GM04503 (cell line): ENCODE measurements around the gene HYCC2.
"Not testable (repeated sequence)": the region's sequence is repeated elsewhere in the genome, so short reads cannot be mapped to it uniquely, and the experiment has no call there.

Source experiments
- DNase-seq: peaks from one replicate; pipeline ENCODE4 v3.0.0-alpha.2; 2012; ENCODE audit warnings: low read depth

The HYCC2 gene

GRCh38 chr2:201071479-201072200 lies at the start of gene HYCC2, which contains the start of gene NDUFB3:
TSS of gene HYCC2 (minus strand) at chr2:201071671. CDS start at chr2:201024009, 47,662 bp downstream.
TSS of gene NDUFB3 (plus strand) at chr2:201072001. CDS start at chr2:201078883, 6,882 bp downstream.
- peak; percentile 67 for DNase-seq

GRCh38 chr2:201118961-201119854 lies 47.7 kb upstream of the HYCC2 start:
- DNase-seq, result no peak

- DNase-seq, result no peak
Measured at GRCh38 chr2:201118121-201118960, 46.9 kb upstream of the HYCC2 start.

DNA sequence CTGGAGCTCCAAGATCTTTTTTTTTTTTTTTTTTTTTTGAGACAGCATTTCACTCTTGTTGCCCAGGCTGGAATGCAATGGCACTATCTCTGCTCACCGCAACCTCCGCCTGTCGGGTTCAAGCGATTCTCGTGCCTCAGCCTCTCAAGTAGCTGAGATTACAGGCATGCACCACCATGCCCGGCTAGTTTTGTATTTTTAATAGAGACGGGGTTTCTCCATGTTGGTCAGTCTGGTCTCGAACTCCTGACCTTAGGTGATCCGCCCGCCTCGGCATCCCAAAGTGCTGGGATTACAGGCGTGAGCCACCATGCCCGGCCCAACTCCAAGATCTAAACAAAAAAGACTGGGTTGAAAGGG lies 46.2 kb upstream of the HYCC2 start:
- DNase-seq, result not testable (repeated sequence)

DNA sequence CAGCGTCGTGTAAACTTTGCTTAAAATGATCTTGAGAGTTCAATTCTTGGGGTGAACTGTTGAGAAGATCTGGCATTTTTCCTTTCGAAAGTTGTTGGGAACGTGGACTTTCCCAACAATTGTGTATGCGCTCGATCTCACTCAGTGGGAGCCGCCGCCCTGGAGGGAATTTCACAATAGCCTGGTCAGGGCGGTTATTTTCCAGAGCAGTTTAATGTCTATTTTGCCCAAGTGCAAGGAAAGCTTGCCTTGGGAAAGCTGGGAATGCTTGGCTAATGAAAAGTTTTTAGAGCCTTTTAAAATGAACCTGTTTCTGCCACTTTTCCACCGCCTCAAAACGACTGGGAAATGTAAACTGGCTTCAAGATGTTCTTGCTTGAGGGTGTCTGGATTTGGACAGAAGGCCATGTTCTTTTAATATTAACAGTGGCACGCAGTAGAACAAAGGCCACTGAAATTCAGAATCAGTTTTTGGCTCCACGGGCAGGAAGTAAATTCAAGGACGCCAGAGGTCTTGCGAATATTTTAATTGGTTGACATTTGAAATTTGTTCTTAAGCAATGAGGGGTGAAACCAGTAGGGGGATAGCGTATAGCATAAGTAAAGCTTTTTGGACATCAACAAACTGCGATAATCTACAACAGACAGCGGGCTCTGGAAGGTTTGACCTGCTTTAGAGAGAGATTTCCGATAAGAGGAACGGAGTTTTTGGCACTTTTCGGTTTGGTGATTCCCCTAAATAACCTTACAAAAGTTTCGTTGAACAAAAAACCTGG lies 45.7 kb upstream of the HYCC2 start:
- no peak for DNase-seq

GRCh38 chr2:201116115-201116958 lies 44.9 kb upstream of the HYCC2 start, which contains the start of gene CFLAR:
TSS of gene CFLAR (plus strand) at chr2:201116164. CDS start at chr2:201129866, 13,702 bp downstream.
- no peak for DNase-seq

DNA sequence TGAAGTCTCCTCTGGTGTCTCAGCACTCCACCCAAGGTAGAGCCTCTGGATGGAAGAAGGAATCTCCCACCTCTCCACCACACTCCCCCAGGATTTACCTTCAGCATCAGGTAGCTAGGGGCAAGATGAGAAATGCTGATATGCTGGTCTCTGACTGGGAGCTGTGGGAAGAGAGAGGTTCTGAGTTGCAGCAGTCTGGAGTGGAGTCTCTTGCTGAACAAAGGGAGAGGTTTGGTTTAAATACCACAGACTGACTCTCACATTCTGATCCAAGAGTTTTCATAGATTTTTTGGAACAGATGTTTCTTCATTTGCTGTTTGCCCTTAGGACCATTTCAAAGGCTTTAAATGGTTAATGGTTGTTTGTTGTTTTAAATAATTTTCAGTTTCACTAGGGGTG lies 43.4 kb upstream of the HYCC2 start:
- no peak for DNase-seq

- no peak for DNase-seq
Measured at GRCh38 chr2:201114350-201114749, 42.9 kb upstream of the HYCC2 start.

DNA sequence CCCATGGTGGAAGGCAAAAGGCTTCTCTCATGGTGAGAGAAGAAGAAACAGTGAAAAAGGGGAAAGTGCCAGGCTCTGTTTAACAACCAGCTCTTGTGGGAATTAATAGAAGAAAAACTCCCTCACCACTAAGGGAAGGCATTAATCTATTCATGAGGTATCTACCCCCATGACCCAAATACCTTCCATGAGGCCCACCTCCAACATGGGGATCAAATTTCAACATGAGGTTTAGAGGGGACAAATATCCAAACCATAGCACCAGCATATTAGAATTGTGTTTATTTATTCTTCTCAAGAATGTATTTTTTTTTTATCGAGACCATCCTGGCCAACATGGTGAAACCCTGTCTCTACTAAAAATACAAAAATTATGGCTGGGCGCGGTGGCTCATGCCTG lies 39.6 kb upstream of the HYCC2 start:
- DNase-seq, result no peak

- DNase-seq, result no peak
Measured at GRCh38 chr2:201110615-201111014, 39.1 kb upstream of the HYCC2 start.

DNA sequence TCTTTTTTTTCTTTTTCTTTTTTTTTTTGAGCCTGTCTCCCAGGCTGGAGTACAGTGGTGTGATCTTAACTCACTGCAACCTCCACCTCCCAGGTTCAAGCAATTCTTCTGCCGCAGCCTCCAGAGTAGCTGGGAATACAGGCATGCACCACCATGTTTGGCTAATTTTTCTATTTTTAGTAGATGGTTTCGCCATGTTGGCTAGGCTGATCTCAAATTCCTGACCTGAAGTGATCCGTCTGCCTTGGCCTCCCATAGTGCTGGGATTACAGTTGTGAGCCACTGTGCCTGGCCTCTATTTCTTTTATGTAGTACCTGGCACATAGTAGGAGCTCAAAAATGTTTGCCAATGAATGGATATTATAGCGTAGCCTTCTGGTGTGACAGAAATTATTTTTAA lies 37.7 kb upstream of the HYCC2 start:
- DNase-seq, result no peak

DNA sequence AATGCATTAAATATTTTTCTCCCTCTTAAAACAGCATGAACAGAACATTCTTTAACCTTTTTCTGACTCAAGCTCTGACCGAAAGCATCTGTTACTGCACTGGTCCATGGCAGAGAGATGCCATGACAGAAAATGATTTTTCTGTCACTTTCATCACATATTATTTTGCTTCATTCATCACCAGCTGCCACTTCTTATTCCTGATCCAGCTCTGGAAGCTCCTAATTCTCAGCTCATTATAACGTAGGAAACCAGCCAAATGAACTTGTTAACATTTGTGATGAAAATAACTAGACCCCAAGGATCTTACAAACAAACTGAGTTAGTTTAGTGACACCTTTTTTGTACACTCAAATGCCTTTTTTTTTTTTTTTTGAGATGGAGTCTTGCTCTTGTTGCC lies 36.9 kb upstream of the HYCC2 start:
- DNase-seq, result no peak

DNA sequence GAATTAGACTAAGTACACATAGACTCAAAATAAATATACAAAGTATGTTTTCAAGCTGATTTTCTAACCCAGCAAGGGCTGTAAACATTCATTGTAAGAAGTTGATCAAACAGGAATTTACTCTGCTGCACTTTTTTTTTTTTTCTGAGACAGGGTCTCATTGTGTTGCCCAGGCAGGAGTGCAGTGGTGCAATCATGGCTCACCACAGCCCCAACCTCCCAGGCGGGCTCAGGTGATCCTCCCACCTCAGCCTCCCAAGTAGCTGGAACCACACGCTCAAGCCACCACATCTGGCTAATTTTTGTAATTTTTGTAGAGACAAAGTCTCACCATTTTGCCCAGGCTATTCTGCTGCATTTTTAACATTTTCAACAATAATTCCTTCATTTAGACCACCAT lies 36.2 kb upstream of the HYCC2 start:
- no peak for DNase-seq

DNA sequence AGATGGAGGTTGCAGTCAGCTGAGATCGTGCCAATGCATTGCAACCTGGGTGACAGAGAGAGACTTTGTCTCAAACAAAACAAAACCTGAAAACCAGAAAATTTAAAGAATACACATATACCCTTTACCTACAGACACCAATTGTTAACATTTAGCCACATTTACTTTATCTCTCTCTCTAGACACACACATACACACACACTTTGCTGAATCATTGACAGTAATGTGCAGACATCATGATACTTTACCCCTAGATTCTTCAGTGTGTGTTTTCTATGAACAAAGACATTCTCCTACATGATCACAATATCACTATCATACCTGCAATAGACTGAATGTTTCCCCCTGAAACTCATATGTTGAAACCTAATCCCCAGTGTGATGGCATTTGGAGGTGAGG lies 34.3 kb upstream of the HYCC2 start:
- no peak for DNase-seq

DNA sequence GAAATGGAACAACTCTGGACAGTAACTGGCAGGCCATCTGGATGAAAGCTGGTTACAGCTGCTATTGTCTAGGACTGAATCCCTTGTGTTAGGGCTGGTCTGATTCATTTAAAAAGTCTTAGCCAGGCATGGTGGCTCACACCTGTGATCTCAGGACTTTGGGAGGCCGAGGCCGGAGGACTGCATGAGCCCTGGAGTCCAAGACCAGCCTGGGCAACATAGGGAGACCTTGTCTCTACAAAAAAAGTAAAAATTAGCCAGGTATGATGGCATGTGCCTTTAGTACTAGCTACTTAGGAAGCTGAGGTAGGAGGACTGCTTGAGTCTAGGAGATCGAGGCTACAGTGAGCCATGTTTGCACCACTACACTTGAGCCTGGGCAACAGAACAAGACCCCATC lies 29.0 kb upstream of the HYCC2 start:
- no peak for DNase-seq

GRCh38 chr2:201093573-201093972 lies 22.1 kb upstream of the HYCC2 start:
- DNase-seq, result peak; percentile 35

DNA sequence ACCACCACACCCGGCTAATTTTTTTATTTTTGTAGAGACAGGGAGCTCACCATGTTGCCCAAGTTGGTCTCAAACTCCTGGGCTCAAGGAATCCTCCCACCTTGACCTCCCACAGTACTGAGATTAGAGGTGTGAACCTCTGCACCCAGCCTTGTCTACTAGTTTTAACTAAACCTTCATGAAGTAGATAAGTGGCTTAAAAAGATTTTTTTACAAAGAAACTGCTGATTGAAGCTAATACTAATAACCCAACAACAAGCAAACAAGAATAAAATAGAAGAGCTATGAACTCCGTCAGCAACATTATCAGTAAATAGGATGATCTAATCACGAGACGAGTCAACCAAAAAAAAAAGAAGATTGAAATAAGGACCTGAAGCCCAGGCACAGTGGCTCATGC lies 19.1 kb upstream of the HYCC2 start:
- no peak for DNase-seq

DNA sequence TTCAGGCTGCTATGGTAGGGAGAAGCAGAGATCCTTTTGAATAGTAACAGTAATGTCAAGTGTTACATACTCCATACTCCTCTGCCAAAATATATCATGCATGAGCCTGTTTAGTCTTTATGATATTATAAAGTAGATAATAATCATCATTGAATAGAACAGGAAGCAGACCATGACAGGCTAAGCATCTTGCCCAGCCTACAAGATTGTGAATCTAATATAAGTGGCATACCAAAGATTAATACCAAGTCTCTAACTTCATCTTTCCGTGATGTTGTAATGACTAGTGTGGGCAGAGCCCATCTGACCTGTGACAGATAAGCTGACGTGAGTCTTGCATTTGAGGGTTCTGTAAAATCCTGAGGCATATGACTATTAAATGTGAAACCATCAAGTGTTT lies 13.4 kb upstream of the HYCC2 start:
- no peak for DNase-seq

DNA sequence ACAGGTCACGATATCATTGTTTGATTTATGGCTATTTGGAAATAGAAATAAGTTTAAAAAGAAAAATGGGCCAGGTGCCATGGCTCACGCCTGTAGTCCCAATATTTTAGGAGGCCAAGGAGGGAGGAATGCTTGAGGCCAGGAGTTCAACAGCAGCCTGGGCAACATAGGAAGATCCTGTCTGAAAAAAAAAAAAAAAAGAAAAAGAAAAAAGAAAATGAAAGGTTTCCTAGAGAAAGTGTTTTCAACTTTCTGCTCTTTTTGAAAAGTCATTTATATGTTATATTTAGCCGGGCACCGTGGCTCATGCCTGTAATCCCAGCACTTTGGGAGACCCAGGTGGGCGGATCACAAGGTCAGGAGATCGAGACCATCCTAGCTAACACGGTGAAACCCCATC lies 3.5 kb upstream of the HYCC2 start:
- DNase-seq, result no peak

DNA sequence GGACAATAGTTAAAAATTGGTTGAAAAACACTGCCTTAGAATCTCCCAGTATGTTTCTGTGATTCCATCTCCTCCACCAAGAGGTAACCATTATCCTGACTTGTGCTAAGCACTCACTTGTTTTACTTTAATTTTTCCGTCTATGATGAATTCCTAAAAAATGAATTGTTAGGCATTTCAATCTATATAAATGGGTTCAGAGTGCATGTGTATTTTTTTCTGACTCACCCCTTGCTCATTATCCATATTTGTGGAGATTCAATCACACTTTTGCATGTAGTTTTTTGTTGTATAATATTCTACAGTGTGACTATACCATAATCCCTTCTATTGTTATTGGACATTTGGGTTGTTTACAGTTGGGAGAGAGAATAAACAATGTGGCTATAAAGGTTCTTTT lies 1.6 kb upstream of the HYCC2 start:
- DNase-seq, result no peak

GRCh38 chr2:201072201-201072530 lies 695 bp upstream of the HYCC2 start:
- DNase-seq, result no peak
